SK-N-SH treated with all-trans-retinoic acid at 6 μM for 48 hours (cell line): Measurements from ENCODE around the gene CLHC1.
"Not testable (repeated sequence)": the region's sequence is repeated elsewhere in the genome, so short reads cannot be mapped to it uniquely, and the experiment has no call there.

ENCODE experiments used
- ATAC-seq: fragments of 200-7000 bp; cut with Tn5 transposase; 3 replicates; pipeline ENCODE4 v1.9.1; 2020; ENCODE audit warnings: mild to moderate bottlenecking, moderate library complexity
- BACH2 ChIP-seq: fragments of 250-450 bp; sonication (Bioruptor Pico); IDR thresholded peaks from 2 replicates; pipeline ENCODE4 v1.9.0; 2021; ENCODE audit warnings: mild to moderate bottlenecking, borderline replicate concordance
- CSDC2 ChIP-seq: fragments of 250-450 bp; sonication (Bioruptor Pico); IDR thresholded peaks from 2 replicates; pipeline ENCODE4 v1.5.0; 2020; ENCODE audit warnings: mild to moderate bottlenecking, moderate library complexity
- GLIS3 ChIP-seq: fragments of 250-450 bp; sonication (Bioruptor Pico); IDR thresholded peaks from 2 replicates; pipeline ENCODE4 v1.5.0; 2020; ENCODE audit warnings: mild to moderate bottlenecking, moderate library complexity
- ISL1 ChIP-seq: fragments of 250-450 bp; sonication (Bioruptor Pico); IDR thresholded peaks from 2 replicates; pipeline ENCODE4 v2.1.2; 2022; ENCODE audit warnings: mild to moderate bottlenecking, moderate library complexity
- OSR1 ChIP-seq: fragments of 250-450 bp; sonication (Bioruptor Pico); IDR thresholded peaks from 2 replicates; pipeline ENCODE4 v1.8.0; 2022; ENCODE audit warnings: moderate library complexity, mild to moderate bottlenecking, inconsistent platforms
- PPARA ChIP-seq: fragments of 250-450 bp; sonication (Bioruptor Pico); IDR thresholded peaks from 2 replicates; pipeline ENCODE4 v1.5.0; 2020; ENCODE audit warnings: mild to moderate bottlenecking, borderline replicate concordance
- RARB ChIP-seq: fragments of 250-450 bp; sonication (Bioruptor Pico); IDR thresholded peaks from 2 replicates; pipeline ENCODE4 v1.8.0; 2021; ENCODE audit warnings: mild to moderate bottlenecking, moderate library complexity
- TCF4 ChIP-seq: fragments of 250-450 bp; sonication (Bioruptor Pico); IDR thresholded peaks from 2 replicates; pipeline ENCODE4 v1.8.0; 2021; ENCODE audit warnings: mild to moderate bottlenecking, moderate library complexity, borderline replicate concordance
- TOX ChIP-seq: fragments of 250-450 bp; sonication (Bioruptor Pico); IDR thresholded peaks from 2 replicates; pipeline ENCODE4 v1.8.0; 2021; ENCODE audit warnings: mild to moderate bottlenecking, moderate library complexity, borderline replicate concordance
- ZC3H10 ChIP-seq: fragments of 250-450 bp; sonication (Bioruptor Pico); IDR thresholded peaks from 2 replicates; pipeline ENCODE4 v1.5.1; 2021; ENCODE audit warnings: mild to moderate bottlenecking, moderate library complexity
- ZFP3 ChIP-seq: fragments of 250-450 bp; sonication (Bioruptor Pico); IDR thresholded peaks from 2 replicates; pipeline ENCODE4 v1.5.0; 2020; ENCODE audit warnings: mild to moderate bottlenecking, moderate library complexity
- ZNF565 ChIP-seq: fragments of 450-650 bp; formaldehyde crosslinking; conservative IDR thresholded peaks from 2 replicates; pipeline ENCODE4 v1.5.0; 2020; ENCODE audit warnings: low read depth, mild to moderate bottlenecking, moderate library complexity
- ZNF8 ChIP-seq: fragments of 450-650 bp; formaldehyde crosslinking; IDR thresholded peaks from 2 replicates; pipeline ENCODE4 v1.5.0; 2020; ENCODE audit warnings: mild to moderate bottlenecking, moderate library complexity
- TF ChIP-seq, protein P1 (sequence below): fragments of 250-450 bp; sonication (Bioruptor Pico); IDR thresholded peaks from 2 replicates; pipeline ENCODE4 v1.8.0; 2021; ENCODE audit warnings: low read depth, mild to moderate bottlenecking, moderate library complexity, borderline replicate concordance
- TF ChIP-seq, protein P2 (sequence below): fragments of 250-450 bp; sonication (Bioruptor Pico); IDR thresholded peaks from 2 replicates; pipeline ENCODE4 v1.5.0; 2020; ENCODE audit warnings: mild to moderate bottlenecking, moderate library complexity
- TF ChIP-seq, protein P3 (sequence below): fragments of 250-450 bp; sonication (Bioruptor Pico); IDR thresholded peaks from 2 replicates; pipeline ENCODE4 v1.5.1; 2021; ENCODE audit warnings: mild to moderate bottlenecking, moderate library complexity

CLHC1 gene

DNA sequence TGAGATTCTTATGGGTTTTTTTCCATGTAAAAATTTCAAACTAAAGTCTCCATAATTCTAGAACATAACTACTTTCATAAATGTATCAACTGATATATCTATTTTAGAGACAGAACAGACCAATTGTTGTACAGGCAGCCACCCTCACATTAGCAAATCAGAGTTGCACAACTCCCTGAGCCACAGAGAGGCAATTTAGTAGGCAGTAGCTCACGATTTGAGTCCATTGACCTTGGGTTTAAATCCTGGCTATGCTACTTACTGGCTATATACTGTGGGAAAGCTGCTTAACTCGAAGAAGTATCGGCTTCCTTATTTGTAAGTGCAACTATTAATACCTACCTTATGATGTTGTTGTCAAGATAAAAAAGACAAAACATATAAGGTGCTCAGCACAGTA is 20.7 kb upstream of the CLHC1 start:
- no peak for ATAC-seq
- TF ChIP-seq CSDC2: no peak
- no peak for TF ChIP-seq GLIS3 (CRISPR knock-in tag)
- TF ChIP-seq BACH2 (CRISPR knock-in tag): no peak
- TF ChIP-seq OSR1 (CRISPR knock-in tag): no peak
- TF ChIP-seq, protein P1, sequence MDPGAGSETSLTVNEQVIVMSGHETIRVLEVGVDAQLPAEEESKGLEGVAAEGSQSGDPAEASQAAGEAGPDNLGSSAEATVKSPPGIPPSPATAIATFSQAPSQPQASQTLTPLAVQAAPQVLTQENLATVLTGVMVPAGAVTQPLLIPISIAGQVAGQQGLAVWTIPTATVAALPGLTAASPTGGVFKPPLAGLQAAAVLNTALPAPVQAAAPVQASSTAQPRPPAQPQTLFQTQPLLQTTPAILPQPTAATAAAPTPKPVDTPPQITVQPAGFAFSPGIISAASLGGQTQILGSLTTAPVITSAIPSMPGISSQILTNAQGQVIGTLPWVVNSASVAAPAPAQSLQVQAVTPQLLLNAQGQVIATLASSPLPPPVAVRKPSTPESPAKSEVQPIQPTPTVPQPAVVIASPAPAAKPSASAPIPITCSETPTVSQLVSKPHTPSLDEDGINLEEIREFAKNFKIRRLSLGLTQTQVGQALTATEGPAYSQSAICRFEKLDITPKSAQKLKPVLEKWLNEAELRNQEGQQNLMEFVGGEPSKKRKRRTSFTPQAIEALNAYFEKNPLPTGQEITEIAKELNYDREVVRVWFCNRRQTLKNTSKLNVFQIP (CRISPR knock-in tag): no peak
- TF ChIP-seq, protein P2, sequence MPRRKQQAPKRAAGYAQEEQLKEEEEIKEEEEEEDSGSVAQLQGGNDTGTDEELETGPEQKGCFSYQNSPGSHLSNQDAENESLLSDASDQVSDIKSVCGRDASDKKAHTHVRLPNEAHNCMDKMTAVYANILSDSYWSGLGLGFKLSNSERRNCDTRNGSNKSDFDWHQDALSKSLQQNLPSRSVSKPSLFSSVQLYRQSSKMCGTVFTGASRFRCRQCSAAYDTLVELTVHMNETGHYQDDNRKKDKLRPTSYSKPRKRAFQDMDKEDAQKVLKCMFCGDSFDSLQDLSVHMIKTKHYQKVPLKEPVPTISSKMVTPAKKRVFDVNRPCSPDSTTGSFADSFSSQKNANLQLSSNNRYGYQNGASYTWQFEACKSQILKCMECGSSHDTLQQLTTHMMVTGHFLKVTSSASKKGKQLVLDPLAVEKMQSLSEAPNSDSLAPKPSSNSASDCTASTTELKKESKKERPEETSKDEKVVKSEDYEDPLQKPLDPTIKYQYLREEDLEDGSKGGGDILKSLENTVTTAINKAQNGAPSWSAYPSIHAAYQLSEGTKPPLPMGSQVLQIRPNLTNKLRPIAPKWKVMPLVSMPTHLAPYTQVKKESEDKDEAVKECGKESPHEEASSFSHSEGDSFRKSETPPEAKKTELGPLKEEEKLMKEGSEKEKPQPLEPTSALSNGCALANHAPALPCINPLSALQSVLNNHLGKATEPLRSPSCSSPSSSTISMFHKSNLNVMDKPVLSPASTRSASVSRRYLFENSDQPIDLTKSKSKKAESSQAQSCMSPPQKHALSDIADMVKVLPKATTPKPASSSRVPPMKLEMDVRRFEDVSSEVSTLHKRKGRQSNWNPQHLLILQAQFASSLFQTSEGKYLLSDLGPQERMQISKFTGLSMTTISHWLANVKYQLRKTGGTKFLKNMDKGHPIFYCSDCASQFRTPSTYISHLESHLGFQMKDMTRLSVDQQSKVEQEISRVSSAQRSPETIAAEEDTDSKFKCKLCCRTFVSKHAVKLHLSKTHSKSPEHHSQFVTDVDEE (CRISPR knock-in tag): no peak
- TF ChIP-seq ISL1 (CRISPR knock-in tag): no peak
- TF ChIP-seq TCF4 (CRISPR knock-in tag): no peak

DNA sequence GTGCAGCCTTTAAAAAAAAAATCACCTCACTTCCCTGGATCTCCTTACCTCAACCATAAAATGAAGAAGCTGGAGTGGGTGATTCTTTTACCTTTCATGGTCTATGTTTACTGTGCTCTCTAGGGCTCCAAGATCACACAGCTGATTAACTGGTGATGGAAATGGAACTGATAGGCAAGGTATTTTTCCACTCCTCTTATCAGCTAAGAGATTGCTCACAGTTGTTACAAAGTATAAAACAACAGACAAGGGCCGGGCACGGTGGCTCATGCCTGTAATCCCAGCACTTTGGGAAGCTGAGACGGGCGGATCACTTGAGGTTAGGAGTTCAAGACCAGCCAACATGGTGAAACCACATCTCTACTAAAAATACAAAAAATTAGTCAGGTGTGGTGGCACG is 14.9 kb upstream of the CLHC1 start:
- no peak for ATAC-seq
- TF ChIP-seq ZFP3 (CRISPR knock-in tag): no peak
- TF ChIP-seq TOX (CRISPR knock-in tag): no peak
- no peak for TF ChIP-seq ZC3H10 (CRISPR knock-in tag)
- TF ChIP-seq, protein P1 (CRISPR knock-in tag): no peak
- no peak for TF ChIP-seq RARB (CRISPR knock-in tag)
- TF ChIP-seq ISL1 (CRISPR knock-in tag): no peak
- TF ChIP-seq, protein P2 (CRISPR knock-in tag): no peak
- TF ChIP-seq PPARA: no peak
- TF ChIP-seq, all 23 proteins: peak for 0

DNA sequence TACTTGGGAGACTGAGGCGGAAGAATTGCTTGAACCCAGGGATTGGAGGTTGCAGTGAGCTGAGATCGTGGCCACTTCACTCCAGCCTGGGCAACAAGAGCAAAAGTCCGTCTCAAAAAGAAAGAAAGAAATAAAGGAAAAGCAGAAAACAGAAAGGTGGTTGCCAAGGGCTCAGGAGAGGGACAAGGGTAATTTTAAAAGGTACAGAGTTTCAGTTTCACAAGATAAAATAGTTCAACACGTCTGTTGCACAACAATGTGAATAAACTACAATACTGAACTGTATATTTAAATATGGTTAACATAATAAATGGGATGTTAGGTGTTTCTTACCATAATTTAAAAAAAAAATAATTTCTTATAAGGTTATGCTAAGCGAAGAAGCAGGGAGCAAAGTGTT is 13.3 kb upstream of the CLHC1 start:
- no peak for ATAC-seq
- no peak for TF ChIP-seq PPARA
- TF ChIP-seq, all 23 proteins: peak for 0

DNA sequence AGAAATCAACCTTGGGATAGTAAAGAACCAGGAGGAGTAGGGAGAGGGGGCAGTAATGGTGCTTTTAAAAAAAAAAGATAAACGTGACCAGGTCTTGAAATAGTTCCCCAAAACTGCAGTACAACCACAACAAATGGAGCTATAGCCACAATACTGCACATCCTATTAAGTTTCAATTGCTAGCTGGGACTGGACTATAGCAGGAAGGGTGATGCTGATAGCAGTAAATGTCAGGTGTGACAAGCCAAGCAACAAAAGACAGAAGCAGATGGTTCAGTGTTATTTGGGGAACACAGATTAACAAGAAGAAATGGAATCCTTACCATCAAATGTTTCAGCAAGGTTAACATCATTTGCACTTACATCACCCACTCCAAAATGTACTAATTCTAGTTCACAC is 10.5 kb upstream of the CLHC1 start:
- TF ChIP-seq ZC3H10 (CRISPR knock-in tag) (no peak), ZNF565 (no peak), ZNF8 (CRISPR knock-in tag) (no peak), TCF4 (CRISPR knock-in tag) (no peak)
- TF ChIP-seq, protein P3, sequence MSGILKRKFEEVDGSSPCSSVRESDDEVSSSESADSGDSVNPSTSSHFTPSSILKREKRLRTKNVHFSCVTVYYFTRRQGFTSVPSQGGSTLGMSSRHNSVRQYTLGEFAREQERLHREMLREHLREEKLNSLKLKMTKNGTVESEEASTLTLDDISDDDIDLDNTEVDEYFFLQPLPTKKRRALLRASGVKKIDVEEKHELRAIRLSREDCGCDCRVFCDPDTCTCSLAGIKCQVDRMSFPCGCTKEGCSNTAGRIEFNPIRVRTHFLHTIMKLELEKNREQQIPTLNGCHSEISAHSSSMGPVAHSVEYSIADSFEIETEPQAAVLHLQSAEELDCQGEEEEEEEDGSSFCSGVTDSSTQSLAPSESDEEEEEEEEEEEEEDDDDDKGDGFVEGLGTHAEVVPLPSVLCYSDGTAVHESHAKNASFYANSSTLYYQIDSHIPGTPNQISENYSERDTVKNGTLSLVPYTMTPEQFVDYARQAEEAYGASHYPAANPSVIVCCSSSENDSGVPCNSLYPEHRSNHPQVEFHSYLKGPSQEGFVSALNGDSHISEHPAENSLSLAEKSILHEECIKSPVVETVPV (CRISPR knock-in tag): no peak
- TF ChIP-seq, protein P1 (CRISPR knock-in tag): no peak
- ATAC-seq: no peak

DNA sequence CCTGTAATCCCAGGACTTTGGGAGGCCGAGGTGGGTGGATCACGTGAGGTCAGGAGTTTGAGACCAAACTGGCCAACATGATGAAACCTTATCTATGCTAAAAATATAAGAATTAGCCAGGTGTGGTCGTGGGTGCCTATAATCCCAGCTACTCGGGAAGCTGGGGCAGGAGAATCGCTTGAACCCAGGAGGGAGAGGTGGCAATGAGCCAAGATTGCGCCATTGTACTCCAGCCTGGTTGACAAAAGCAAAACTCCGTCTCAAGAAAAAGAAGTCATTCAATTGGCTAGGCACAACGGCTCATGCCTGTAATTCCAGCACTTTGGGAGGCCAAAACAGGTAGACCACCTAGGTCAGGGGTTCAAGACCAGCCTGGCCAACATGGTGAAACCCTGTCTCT is 9.5 kb upstream of the CLHC1 start:
- not testable (repeated sequence) for ATAC-seq
